Measurements from ENCODE around the gene CEP128.
A peak's percentile ranks its signal among the peaks of the same experiment; 100 is the strongest.

Gene CEP128

GRCh38 chr14:80658155-80658554 lies 283.4 kb downstream of the CEP128 start:
- no peak for TF ChIP-seq CTCF (IDR thresholded peaks at IDR 0.05)

- TF ChIP-seq CTCF (IDR thresholded peaks at IDR 0.05) = no peak
Measured at GRCh38 chr14:80653956-80654355, 287.6 kb downstream of the CEP128 start.

- TF ChIP-seq CTCF (IDR thresholded peaks at IDR 0.05) = no peak
Measured at GRCh38 chr14:80645667-80646413, 295.7 kb downstream of the CEP128 start.

GRCh38 chr14:80644826-80645225 lies 296.7 kb downstream of the CEP128 start:
- TF ChIP-seq CTCF (IDR thresholded peaks at IDR 0.05) = no peak

- TF ChIP-seq CTCF (IDR thresholded peaks at IDR 0.05) = no peak
Measured at GRCh38 chr14:80638620-80639515, 302.7 kb downstream of the CEP128 start.

- TF ChIP-seq CTCF (IDR thresholded peaks at IDR 0.05) = no peak
Measured at GRCh38 chr14:80637756-80638619, 303.6 kb downstream of the CEP128 start.

- TF ChIP-seq CTCF (IDR thresholded peaks at IDR 0.05) = peak; percentile 59
Measured at GRCh38 chr14:80636071-80636470, 305.5 kb downstream of the CEP128 start.

Measured in LNCAP (cell line).